Lower leg skin (tissue), 4 donors: ENCODE measurements around the gene CCT3. TPM values are rescaled to one million over a fixed set of nuclear protein-coding genes. Genes with fewer than 3 reads are reported as not detected.

ENCODE experiments used
- DNase-seq, 2 donors: peaks; one replicate each; pipeline ENCODE4 v3.0.0-alpha.2; 2019; ENCODE audit warnings: low spot score in 2 of 2
- H3K4me3 ChIP-seq: fragments of 200-600 bp; sonication (generic); 2 replicates; pipeline ENCODE4 v1.5.1; 2017; ENCODE audit warnings: mild to moderate bottlenecking, low read depth; ENCODE audit not compliant: poor library complexity, severe bottlenecking
- CTCF ChIP-seq, 3 donors: fragments of 450-650 bp; IDR thresholded peaks; one replicate each; pipeline ENCODE4 v1.5.1; 2016; ENCODE audit warnings: antibody characterized with exemption in 3 of 3, mild to moderate bottlenecking in 3 of 3, moderate library complexity in 2 of 3
- POLR2A ChIP-seq, 2 donors: fragments of 450-650 bp; IDR thresholded peaks; one replicate each; pipeline ENCODE4 v1.6.1; 2016 to 2017; ENCODE audit warnings: antibody characterized with exemption in 2 of 2, mild to moderate bottlenecking in 1 of 2, moderate library complexity in 1 of 2
- WGBS, 2 donors: methylation state at CpG; one replicate each; pipeline ENCODE4 v1.1.5; 2018; 5-methylcytosine and 5-hydroxymethylcytosine counted together
- intact Hi-C: fragments of 100-400 bp; cut with DNase I; formaldehyde crosslinking; loops from one replicate; pipeline ENCODE4 v1.15.0; 2023; ENCODE audit warnings: low total_unique reads
- total RNA-seq, 4 donors: library from RNA; depleted of rRNA; stranded (reverse); fragments of >200 nt; gene quantifications; one replicate each; pipeline ENCODE4 v1.1.0, GENCODE V29; 2016

CCT3 gene
- total RNA-seq, 4 donors from 2014 or later = 119 to 202 (median 150) TPM

GRCh38 chr1:156283521-156283920 lies 54.6 kb downstream of the CCT3 start:
- H3K4me3 ChIP-seq = no peak overlapping the region
- no peak for DNase-seq
- TF ChIP-seq POLR2A (IDR thresholded peaks at IDR 0.05) (no peak), CTCF (IDR thresholded peaks at IDR 0.05) (no peak)
- intact Hi-C loops = no loop called here
- WGBS, 2 donors = 70 to 78% methylated on average over 1 of the region's 1 CpG

GRCh38 chr1:156282479-156283222 lies 55.4 kb downstream of the CCT3 start, which contains the start of gene SMG5:
TSS of gene SMG5 (minus strand) at chr1:156282825. CDS start at chr1:156282680, 145 bp downstream.
- peak; percentile 96 to 99 for DNase-seq
- intact Hi-C loops = no loop called here
- 1% methylated on average over 36 to 38 of the region's 50 CpGs for WGBS, 2 donors
- TF ChIP-seq CTCF (IDR thresholded peaks at IDR 0.05) = no peak
- TF ChIP-seq POLR2A (IDR thresholded peaks at IDR 0.05) = peak in 1 of 2 donors; percentile 49
- peak within 1 kb of the TSS; percentile 84 for H3K4me3 ChIP-seq

- TF ChIP-seq POLR2A (IDR thresholded peaks at IDR 0.05) = no peak
- no peak for TF ChIP-seq CTCF (IDR thresholded peaks at IDR 0.05)
- WGBS, 2 donors = 6 to 8% methylated on average over 22 of the region's 22 CpGs
- intact Hi-C loops = no loop called here
- peak overlapping the region; percentile 84 for H3K4me3 ChIP-seq
- DNase-seq = no peak
Measured at GRCh38 chr1:156281693-156282478, 56.2 kb downstream of the CCT3 start.

- no peak for TF ChIP-seq CTCF (IDR thresholded peaks at IDR 0.05)
- no peak for TF ChIP-seq POLR2A (IDR thresholded peaks at IDR 0.05)
- intact Hi-C loops = no loop called here
- 11 to 15% methylated on average over 8 of the region's 8 CpGs for WGBS, 2 donors
- no peak overlapping the region for H3K4me3 ChIP-seq
- DNase-seq = no peak
Measured at GRCh38 chr1:156281281-156281680, 56.8 kb downstream of the CCT3 start.

- intact Hi-C loops = no loop called here
- no peak for DNase-seq
Measured at GRCh38 chr1:156279837-156280236, 58.3 kb downstream of the CCT3 start.

More at GRCh38 chr1:156279837-156280236, 58.3 kb downstream of the CCT3 start:
- TF ChIP-seq CTCF (IDR thresholded peaks at IDR 0.05) (no peak), POLR2A (IDR thresholded peaks at IDR 0.05) (no peak)
- 89 to 95% methylated on average over 3 of the region's 3 CpGs for WGBS, 2 donors
- H3K4me3 ChIP-seq = no peak overlapping the region
